ENCODE results near the gene CD2AP. TPM values are rescaled to one million over a fixed set of nuclear protein-coding genes. Genes with fewer than 3 reads are reported as not detected.

The CD2AP gene
- total RNA-seq, 1 experiment from 2014 or later, result 43.8 TPM

DNA sequence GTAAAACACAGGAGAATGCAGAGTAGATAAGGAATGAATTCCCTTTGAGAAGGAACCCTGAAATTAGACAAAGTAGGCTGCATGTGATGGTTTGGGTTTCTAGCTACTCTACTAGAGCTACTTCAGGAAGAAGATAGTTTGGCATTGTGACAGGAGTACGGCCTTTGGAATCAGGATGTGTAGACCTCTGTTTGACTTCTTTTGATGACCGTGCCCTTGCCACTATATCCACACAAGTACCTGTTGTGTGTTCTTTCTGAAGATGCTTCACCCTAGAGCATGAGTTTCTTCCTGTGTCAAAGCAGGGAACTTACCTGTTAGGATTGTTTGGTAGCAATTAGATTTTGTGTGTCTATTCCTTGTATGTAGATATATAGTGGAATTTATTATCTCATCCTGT is 41.7 kb downstream of the CD2AP start:
- no peak for ATAC-seq
- H3K9ac ChIP-seq (ENCODE audit: low read length), result no peak overlapping the region
- no peaks in the 10 kb centered on the region for H3K36me3 ChIP-seq (ENCODE audit: control insufficient read depth in 1 of 2, insufficient read depth in 2 of 2, low read length in 2 of 2)
- ChIA-PET RAD21 (ENCODE audit: low non-redundant PET in 1 of 2, low total read pairs in 2 of 2, uncharacterized antibody in 2 of 2, unreplicated experiment in 2 of 2) (no interaction called here), POLR2A (no interaction called here), CTCF (no interaction called here)
- H3K4me1 ChIP-seq (ENCODE audit: control insufficient read depth in 1 of 2, insufficient read depth in 2 of 2, low read length in 2 of 2), result no peaks in the 10 kb centered on the region
- no peak overlapping the region for H2AFZ ChIP-seq (ENCODE audit: low read depth, low read length, poor library complexity, severe bottlenecking)
- H3K79me2 ChIP-seq (ENCODE audit: insufficient read depth, low read length), result peaks cover 97% of the 10 kb centered on the region
- H3K27ac ChIP-seq (ENCODE audit: low read depth, low read length), result no peak overlapping the region
- H3K4me2 ChIP-seq (ENCODE audit: low read length), result no peak overlapping the region
- no peaks in the 10 kb centered on the region for H3K9me3 ChIP-seq (ENCODE audit: control insufficient read depth in 1 of 2, insufficient read depth in 1 of 2, low read depth in 1 of 2, low read length in 2 of 2)
- H4K20me1 ChIP-seq (ENCODE audit: insufficient read depth), result peaks cover 5% of the 10 kb centered on the region; the same call in 1 of the 2 replicates
- no peaks in the 10 kb centered on the region for H3K27me3 ChIP-seq (ENCODE audit: insufficient read depth, low read length)
- TF ChIP-seq, protein P1, sequence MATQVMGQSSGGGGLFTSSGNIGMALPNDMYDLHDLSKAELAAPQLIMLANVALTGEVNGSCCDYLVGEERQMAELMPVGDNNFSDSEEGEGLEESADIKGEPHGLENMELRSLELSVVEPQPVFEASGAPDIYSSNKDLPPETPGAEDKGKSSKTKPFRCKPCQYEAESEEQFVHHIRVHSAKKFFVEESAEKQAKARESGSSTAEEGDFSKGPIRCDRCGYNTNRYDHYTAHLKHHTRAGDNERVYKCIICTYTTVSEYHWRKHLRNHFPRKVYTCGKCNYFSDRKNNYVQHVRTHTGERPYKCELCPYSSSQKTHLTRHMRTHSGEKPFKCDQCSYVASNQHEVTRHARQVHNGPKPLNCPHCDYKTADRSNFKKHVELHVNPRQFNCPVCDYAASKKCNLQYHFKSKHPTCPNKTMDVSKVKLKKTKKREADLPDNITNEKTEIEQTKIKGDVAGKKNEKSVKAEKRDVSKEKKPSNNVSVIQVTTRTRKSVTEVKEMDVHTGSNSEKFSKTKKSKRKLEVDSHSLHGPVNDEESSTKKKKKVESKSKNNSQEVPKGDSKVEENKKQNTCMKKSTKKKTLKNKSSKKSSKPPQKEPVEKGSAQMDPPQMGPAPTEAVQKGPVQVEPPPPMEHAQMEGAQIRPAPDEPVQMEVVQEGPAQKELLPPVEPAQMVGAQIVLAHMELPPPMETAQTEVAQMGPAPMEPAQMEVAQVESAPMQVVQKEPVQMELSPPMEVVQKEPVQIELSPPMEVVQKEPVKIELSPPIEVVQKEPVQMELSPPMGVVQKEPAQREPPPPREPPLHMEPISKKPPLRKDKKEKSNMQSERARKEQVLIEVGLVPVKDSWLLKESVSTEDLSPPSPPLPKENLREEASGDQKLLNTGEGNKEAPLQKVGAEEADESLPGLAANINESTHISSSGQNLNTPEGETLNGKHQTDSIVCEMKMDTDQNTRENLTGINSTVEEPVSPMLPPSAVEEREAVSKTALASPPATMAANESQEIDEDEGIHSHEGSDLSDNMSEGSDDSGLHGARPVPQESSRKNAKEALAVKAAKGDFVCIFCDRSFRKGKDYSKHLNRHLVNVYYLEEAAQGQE (IDR thresholded peaks at IDR 0.05; ENCODE audit: low read depth), result no peak
- DNase-seq (ENCODE audit: low read depth, low spot score), result no peak
- no peak overlapping the region for H3K4me3 ChIP-seq (replicated peaks in 1 of 2; ENCODE audit: low read depth in 1 of 2, low read length in 2 of 2)
- intact Hi-C loops (cut with micrococcal nuclease), result no loop called here
- no TSS peak for BruUV-seq (replicated peaks)
- no peaks in the 10 kb centered on the region for H3K9me2 ChIP-seq (ENCODE audit: insufficient read depth)

DNA sequence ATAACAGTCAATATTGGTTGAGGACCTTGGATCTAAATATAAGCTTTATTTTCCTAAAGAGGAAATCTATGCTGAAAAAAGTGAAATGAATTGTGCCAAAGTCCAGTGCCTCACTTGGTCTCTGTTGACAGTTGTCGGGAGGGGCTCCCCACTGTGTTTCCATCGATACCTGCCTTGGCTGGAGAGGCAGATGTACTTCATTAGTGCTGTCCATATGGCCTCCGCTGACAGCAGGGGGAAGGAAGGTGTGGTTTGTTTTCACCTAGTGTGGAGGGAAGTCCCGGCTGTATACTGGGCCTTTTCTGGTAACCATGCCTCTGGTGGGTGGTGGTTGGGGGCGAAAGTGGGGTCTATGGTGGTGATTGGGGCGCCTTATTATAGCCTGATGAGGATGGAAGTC is 42.7 kb downstream of the CD2AP start:
- no peak overlapping the region for H3K9ac ChIP-seq (ENCODE audit: low read length)
- no peaks in the 10 kb centered on the region for H3K27me3 ChIP-seq (ENCODE audit: insufficient read depth, low read length)
- H3K4me3 ChIP-seq (replicated peaks in 1 of 2; ENCODE audit: low read depth in 1 of 2, low read length in 2 of 2), result no peak overlapping the region
- H3K36me3 ChIP-seq (ENCODE audit: control insufficient read depth in 1 of 2, insufficient read depth in 2 of 2, low read length in 2 of 2), result no peaks in the 10 kb centered on the region
- intact Hi-C loops (cut with micrococcal nuclease), result no loop called here
- POLR2A ChIA-PET, result no interaction called here
- no peak overlapping the region for H3K4me2 ChIP-seq (ENCODE audit: low read length)
- peaks cover 97% of the 10 kb centered on the region for H3K79me2 ChIP-seq (ENCODE audit: insufficient read depth, low read length)
- no peaks in the 10 kb centered on the region for H3K9me3 ChIP-seq (ENCODE audit: control insufficient read depth in 1 of 2, insufficient read depth in 1 of 2, low read depth in 1 of 2, low read length in 2 of 2)
- BruUV-seq (replicated peaks), result no TSS peak
- no peak overlapping the region for H3K27ac ChIP-seq (ENCODE audit: low read depth, low read length)
- ATAC-seq (no peak), DNase-seq (ENCODE audit: low read depth, low spot score) (no peak)
- no peak overlapping the region for H2AFZ ChIP-seq (ENCODE audit: low read depth, low read length, poor library complexity, severe bottlenecking)
- H3K9me2 ChIP-seq (ENCODE audit: insufficient read depth), result no peaks in the 10 kb centered on the region
- RAD21 ChIA-PET (ENCODE audit: low non-redundant PET in 1 of 2, low total read pairs in 2 of 2, uncharacterized antibody in 2 of 2, unreplicated experiment in 2 of 2), result no interaction called here
- H3K4me1 ChIP-seq (ENCODE audit: control insufficient read depth in 1 of 2, insufficient read depth in 2 of 2, low read length in 2 of 2), result no peaks in the 10 kb centered on the region
- peaks cover 5% of the 10 kb centered on the region; the same call in 1 of the 2 replicates for H4K20me1 ChIP-seq (ENCODE audit: insufficient read depth)
- CTCF ChIA-PET, result no interaction called here
- TF ChIP-seq ZNF274 (IDR thresholded peaks at IDR 0.05; ENCODE audit: low read depth, low read length) (no peak), EZH2 (IDR thresholded peaks at IDR 0.05) (no peak), RAD21 (IDR thresholded peaks at IDR 0.05; ENCODE audit: low read depth) (no peak), SIN3A (IDR thresholded peaks at IDR 0.05; ENCODE audit: low read depth) (no peak), FOSL1 (IDR thresholded peaks at IDR 0.05; ENCODE audit: low read depth) (no peak), EGR1 (IDR thresholded peaks at IDR 0.05; ENCODE audit: low read depth) (no peak), ZFX (IDR thresholded peaks at IDR 0.05) (no peak), POLR2A (IDR thresholded peaks at IDR 0.05; ENCODE audit: borderline replicate concordance, extremely low read depth, insufficient read depth, insufficient read length) (no peak), YY1 (IDR thresholded peaks at IDR 0.05; ENCODE audit: extremely low read depth, insufficient replicate concordance, low read depth, low read length) (no peak)
- TF ChIP-seq, protein P2, sequence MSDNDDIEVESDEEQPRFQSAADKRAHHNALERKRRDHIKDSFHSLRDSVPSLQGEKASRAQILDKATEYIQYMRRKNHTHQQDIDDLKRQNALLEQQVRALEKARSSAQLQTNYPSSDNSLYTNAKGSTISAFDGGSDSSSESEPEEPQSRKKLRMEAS (IDR thresholded peaks at IDR 0.05), result no peak
- TF ChIP-seq, protein P3, sequence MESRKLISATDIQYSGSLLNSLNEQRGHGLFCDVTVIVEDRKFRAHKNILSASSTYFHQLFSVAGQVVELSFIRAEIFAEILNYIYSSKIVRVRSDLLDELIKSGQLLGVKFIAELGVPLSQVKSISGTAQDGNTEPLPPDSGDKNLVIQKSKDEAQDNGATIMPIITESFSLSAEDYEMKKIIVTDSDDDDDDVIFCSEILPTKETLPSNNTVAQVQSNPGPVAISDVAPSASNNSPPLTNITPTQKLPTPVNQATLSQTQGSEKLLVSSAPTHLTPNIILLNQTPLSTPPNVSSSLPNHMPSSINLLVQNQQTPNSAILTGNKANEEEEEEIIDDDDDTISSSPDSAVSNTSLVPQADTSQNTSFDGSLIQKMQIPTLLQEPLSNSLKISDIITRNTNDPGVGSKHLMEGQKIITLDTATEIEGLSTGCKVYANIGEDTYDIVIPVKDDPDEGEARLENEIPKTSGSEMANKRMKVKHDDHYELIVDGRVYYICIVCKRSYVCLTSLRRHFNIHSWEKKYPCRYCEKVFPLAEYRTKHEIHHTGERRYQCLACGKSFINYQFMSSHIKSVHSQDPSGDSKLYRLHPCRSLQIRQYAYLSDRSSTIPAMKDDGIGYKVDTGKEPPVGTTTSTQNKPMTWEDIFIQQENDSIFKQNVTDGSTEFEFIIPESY (IDR thresholded peaks at IDR 0.05; ENCODE audit: extremely low read depth, insufficient replicate concordance, low read length), result no peak
- TF ChIP-seq, protein P4, sequence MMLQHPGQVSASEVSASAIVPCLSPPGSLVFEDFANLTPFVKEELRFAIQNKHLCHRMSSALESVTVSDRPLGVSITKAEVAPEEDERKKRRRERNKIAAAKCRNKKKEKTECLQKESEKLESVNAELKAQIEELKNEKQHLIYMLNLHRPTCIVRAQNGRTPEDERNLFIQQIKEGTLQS (IDR thresholded peaks at IDR 0.05), result no peak
